Right lobe of liver (tissue), 4 donors: ENCODE measurements around the gene CTPS1.

ENCODE experiments used
- CTCF ChIP-seq, 4 donors: fragments of 200-600 bp in 3 of 4; fragments of 450-650 bp in 1 of 4; IDR thresholded peaks; one replicate each; pipeline versions ENCODE4 v1.5.1 to v1.8.0; 2016 to 2022; ENCODE audit warnings: antibody characterized with exemption in 4 of 4, mild to moderate bottlenecking in 2 of 4
- POLR2A ChIP-seq: fragments of 450-650 bp; IDR thresholded peaks from one replicate; pipeline ENCODE4 v1.6.1; 2017; ENCODE audit warnings: antibody characterized with exemption, mild to moderate bottlenecking
- donor health status: DM: no; HTN: no; CAD: no.
- donor health status: DM: no; HTN: no; CAD: no.
- donor health status: DM: no; HTN: yes; CAD: no.

DNA sequence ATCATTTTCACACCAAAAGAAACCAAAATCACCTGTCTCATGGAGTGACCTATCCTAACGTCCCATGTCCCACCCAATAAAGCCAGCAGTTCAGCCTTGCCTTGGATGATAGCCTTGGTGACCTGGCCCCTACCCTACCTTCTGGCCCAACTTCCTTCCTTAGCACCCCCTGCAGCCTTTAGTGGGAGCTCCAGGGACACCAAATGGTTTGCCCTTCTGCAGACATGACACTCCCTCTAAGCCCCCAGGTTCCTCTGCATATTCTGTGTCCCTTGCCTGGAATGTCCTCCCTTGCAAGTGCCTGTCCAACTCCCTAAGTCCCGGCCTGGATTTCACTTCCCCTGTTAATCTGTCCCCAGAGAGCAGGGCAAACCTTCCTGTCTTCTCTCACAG, 39.9 kb downstream of the CTPS1 start:
- TF ChIP-seq CTCF (IDR thresholded peaks at IDR 0.05), result no peak
- TF ChIP-seq POLR2A, result no peak
